GM23248 (cell line): ENCODE measurements around the gene TTBK2. TPM values are rescaled to one million over a fixed set of nuclear protein-coding genes. Genes with fewer than 3 reads are reported as not detected.

ENCODE experiments used
- DNase-seq: peaks from one replicate; pipeline ENCODE4 v3.0.0-alpha.2; 2015
- H2AFZ ChIP-seq: fragments of 200-600 bp; sonication (generic); 2 replicates; pipeline ENCODE4 v1.6.1; 2016; ENCODE audit warnings: antibody characterized with exemption
- H3F3A ChIP-seq: fragments of 200-600 bp; sonication (generic); 2 replicates; pipeline ENCODE4 v1.6.1; 2016; ENCODE audit warnings: mild to moderate bottlenecking, antibody characterized with exemption, mixed run types; ENCODE audit not compliant: insufficient read depth
- H3K27ac ChIP-seq: fragments of 200-600 bp; sonication (generic); 2 replicates; pipeline ENCODE4 v1.5.1; 2016; ENCODE audit warnings: mild to moderate bottlenecking
- H3K27me3 ChIP-seq: fragments of 200-600 bp; sonication (generic); replicated peaks from 2 replicates; pipeline ENCODE4 v1.6.1; 2016; ENCODE audit warnings: mild to moderate bottlenecking; ENCODE audit not compliant: insufficient read depth
- H3K36me3 ChIP-seq: fragments of 200-600 bp; sonication (generic); 2 replicates; pipeline ENCODE4 v1.6.1; 2016; ENCODE audit warnings: low read depth, mild to moderate bottlenecking
- H3K4me1 ChIP-seq: fragments of 200-600 bp; sonication (generic); 2 replicates; pipeline ENCODE4 v1.6.1; 2016; ENCODE audit warnings: mild to moderate bottlenecking; ENCODE audit not compliant: insufficient read depth
- H3K4me2 ChIP-seq: fragments of 200-600 bp; sonication (generic); one replicate; pipeline ENCODE4 v1.6.1; 2016; ENCODE audit warnings: mild to moderate bottlenecking; ENCODE audit not compliant: unreplicated experiment
- H3K4me3 ChIP-seq: fragments of 200-600 bp; sonication (generic); 2 replicates; pipeline ENCODE4 v1.5.1; 2016; ENCODE audit warnings: mild to moderate bottlenecking
- H3K79me2 ChIP-seq: fragments of 200-600 bp; sonication (generic); 2 replicates; pipeline ENCODE4 v1.6.1; 2016; ENCODE audit warnings: mild to moderate bottlenecking; ENCODE audit not compliant: insufficient read depth
- H3K9ac ChIP-seq: fragments of 200-600 bp; sonication (generic); 2 replicates; pipeline ENCODE4 v1.6.1; 2016; ENCODE audit warnings: mild to moderate bottlenecking
- H3K9me2 ChIP-seq: fragments of 200-600 bp; sonication (generic); 2 replicates; pipeline ENCODE4 v1.6.1; 2016; ENCODE audit warnings: mixed run types, mild to moderate bottlenecking, moderate library complexity; ENCODE audit not compliant: insufficient read depth
- H3K9me3 ChIP-seq: fragments of 200-600 bp; sonication (generic); one replicate; pipeline ENCODE4 v1.6.1; 2017; ENCODE audit warnings: low read depth
- H4K20me1 ChIP-seq: fragments of 200-600 bp; sonication (generic); 2 replicates; pipeline ENCODE4 v1.6.0; 2016; ENCODE audit not compliant: insufficient read depth
- EZH2 ChIP-seq: fragments of 200-600 bp; sonication (generic); IDR thresholded peaks from 2 replicates; pipeline ENCODE4 v1.6.1; 2018; ENCODE audit warnings: antibody characterized with exemption, mild to moderate bottlenecking; ENCODE audit not compliant: insufficient read depth, poor library complexity, severe bottlenecking
- EZH2phosphoT487 ChIP-seq: fragments of 200-600 bp; sonication (generic); IDR thresholded peaks from 2 replicates; pipeline ENCODE4 v1.6.1; 2018; ENCODE audit warnings: antibody characterized with exemption, moderate library complexity, mild to moderate bottlenecking, low read depth; ENCODE audit not compliant: insufficient read depth
- WGBS, 2 experiments: methylation state at CpG; one replicate each; pipeline ENCODE4 v1.1.6; 2015 to 2017; ENCODE audit warnings: low lambda C conversion rate in 2 of 2, low coverage in 1 of 2; ENCODE audit errors: missing lambda C conversion rate in 2 of 2; 5-methylcytosine and 5-hydroxymethylcytosine counted together
- in situ Hi-C: fragments of 300-500 bp; cut with MboI; formaldehyde crosslinking; loops from 2 replicates; pipeline ENCODE4 v1.15.0; 2020
- polyA plus RNA-seq: library from polyadenylated mRNA; unstranded; fragments of >200 nt; fragmentation: Nextera tagmentation; extraction: Ambion mirVana; gene quantifications from 2 replicates; pipeline ENCODE4 v1.2.1, GENCODE V29; 2016
- total RNA-seq: library from RNA; depleted of rRNA; stranded (reverse); fragments of >200 nt; shearing (Covaris generic); gene quantifications from 2 replicates; pipeline ENCODE4 v1.2.3, GENCODE V29; 2014

Gene TTBK2
- total and polyA plus RNA-seq, 2 experiments from 2014 or later, result 5.1 to 6.3 TPM

- no peak overlapping the region for H3K4me3 ChIP-seq
- no peaks in the 10 kb centered on the region for H3K9me3 ChIP-seq
- H3K27me3 ChIP-seq, result no peaks in the 10 kb centered on the region
- no peak overlapping the region for H3K4me2 ChIP-seq
- H3K4me1 ChIP-seq, result no peaks in the 10 kb centered on the region
- no peaks in the 10 kb centered on the region for H4K20me1 ChIP-seq
- no peaks in the 10 kb centered on the region for H3K79me2 ChIP-seq
- in situ Hi-C loops, result no loop called here
- TF ChIP-seq EZH2phosphoT487 (no peak), EZH2 (no peak)
- 82 to 94% methylated on average over 1 of the region's 1 CpG for WGBS, 2 experiments
- H3K9ac ChIP-seq, result no peak overlapping the region
- no peaks in the 10 kb centered on the region for H3K9me2 ChIP-seq
- no peak for DNase-seq
- H3K36me3 ChIP-seq, result no peaks in the 10 kb centered on the region
- H3F3A ChIP-seq, result no peaks in the 10 kb centered on the region
- H2AFZ ChIP-seq, result no peak overlapping the region
- H3K27ac ChIP-seq, result no peak overlapping the region
Observed at GRCh38 chr15:42819786-42820185, 100.8 kb downstream of the TTBK2 start.

- Histone ChIP-seq H3K4me3 (no peak overlapping the region), H3K9ac (no peak overlapping the region), H3K4me2 (no peak overlapping the region), H3K79me2 (no peaks in the 10 kb centered on the region), H4K20me1 (no peaks in the 10 kb centered on the region), H3F3A (no peaks in the 10 kb centered on the region), H3K27me3 (no peaks in the 10 kb centered on the region), H3K4me1 (no peaks in the 10 kb centered on the region), H3K9me2 (no peaks in the 10 kb centered on the region), H3K9me3 (no peaks in the 10 kb centered on the region), H3K36me3 (no peaks in the 10 kb centered on the region), H3K27ac (no peak overlapping the region), H2AFZ (no peak overlapping the region)
- no peak for DNase-seq
- TF ChIP-seq EZH2 (no peak), EZH2phosphoT487 (no peak)
- in situ Hi-C loops, result no loop called here
Observed at GRCh38 chr15:42811433-42811832, 109.1 kb downstream of the TTBK2 start.

- H3K4me1 ChIP-seq, result no peaks in the 10 kb centered on the region
- H3K79me2 ChIP-seq, result no peaks in the 10 kb centered on the region
- H3K4me2 ChIP-seq, result no peak overlapping the region
- H3K9me3 ChIP-seq, result no peaks in the 10 kb centered on the region
- in situ Hi-C loops, result no loop called here
- H3K36me3 ChIP-seq, result no peaks in the 10 kb centered on the region
- no peak for DNase-seq
- H3K9me2 ChIP-seq, result no peaks in the 10 kb centered on the region
- no peaks in the 10 kb centered on the region for H3F3A ChIP-seq
- no peak overlapping the region for H3K27ac ChIP-seq
- no peaks in the 10 kb centered on the region for H4K20me1 ChIP-seq
- H3K4me3 ChIP-seq, result no peak overlapping the region
- 95 to 100% methylated on average over 1 of the region's 1 CpG for WGBS, 2 experiments
- no peak overlapping the region for H2AFZ ChIP-seq
- H3K27me3 ChIP-seq, result no peaks in the 10 kb centered on the region
- no peak overlapping the region for H3K9ac ChIP-seq
- TF ChIP-seq EZH2phosphoT487 (no peak), EZH2 (no peak)
Observed at GRCh38 chr15:42808913-42809312, 111.7 kb downstream of the TTBK2 start.

- in situ Hi-C loops, result no loop called here
- Histone ChIP-seq H3K27ac (no peak overlapping the region), H3K9me2 (no peaks in the 10 kb centered on the region), H3F3A (no peaks in the 10 kb centered on the region), H3K4me1 (no peaks in the 10 kb centered on the region), H2AFZ (no peak overlapping the region), H3K9me3 (no peaks in the 10 kb centered on the region), H3K36me3 (no peaks in the 10 kb centered on the region), H3K27me3 (no peaks in the 10 kb centered on the region), H3K4me3 (no peak overlapping the region), H3K4me2 (no peak overlapping the region), H3K9ac (no peak overlapping the region), H4K20me1 (no peaks in the 10 kb centered on the region), H3K79me2 (no peaks in the 10 kb centered on the region)
- WGBS, 2 experiments, result 94 to 95% methylated on average over 5 of the region's 5 CpGs
- no peak for DNase-seq
- TF ChIP-seq EZH2phosphoT487 (no peak), EZH2 (no peak)
Observed at GRCh38 chr15:42805266-42805665, 115.3 kb downstream of the TTBK2 start.

GRCh38 chr15:42804739-42805138, 115.8 kb downstream of the TTBK2 start:
- in situ Hi-C loops, result no loop called here
- 57 to 67% methylated on average over 3 of the region's 3 CpGs for WGBS, 2 experiments

More at GRCh38 chr15:42804739-42805138, 115.8 kb downstream of the TTBK2 start:
- no peak for DNase-seq
- Histone ChIP-seq H3K27ac (no peak overlapping the region), H4K20me1 (no peaks in the 10 kb centered on the region), H3K79me2 (no peaks in the 10 kb centered on the region), H3K4me3 (no peak overlapping the region), H3F3A (no peaks in the 10 kb centered on the region), H3K4me2 (no peak overlapping the region), H3K27me3 (no peaks in the 10 kb centered on the region), H3K9me3 (no peaks in the 10 kb centered on the region), H3K9ac (no peak overlapping the region), H2AFZ (no peak overlapping the region), H3K9me2 (no peaks in the 10 kb centered on the region), H3K4me1 (no peaks in the 10 kb centered on the region), H3K36me3 (no peaks in the 10 kb centered on the region)
- TF ChIP-seq EZH2 (no peak), EZH2phosphoT487 (no peak)
